Fibroblast of the aortic adventitia (primary cell): ENCODE measurements around the gene NQO1. TPM values are rescaled to one million over a fixed set of nuclear protein-coding genes. Genes with fewer than 3 reads are reported as not detected.

Source experiments
- DNase-seq: peaks from one replicate; pipeline ENCODE4 v3.0.0-alpha.2; 2010; ENCODE audit warnings: low read depth
- H3K4me3 ChIP-seq: 2 replicates; pipeline ENCODE4 v1.5.1; 2011; ENCODE audit warnings: low read depth, mild to moderate bottlenecking, control low read depth, low read length, moderate library complexity
- total RNA-seq: library from RNA; depleted of rRNA; stranded (reverse); fragments of >200 nt; gene quantifications from 2 replicates; pipeline ENCODE4 v1.2.3, GENCODE V29; 2012; ENCODE audit warnings: low replicate concordance
- TF ChIP-seq, protein P1 (sequence below): IDR thresholded peaks from 2 replicates; pipeline ENCODE4 v1.5.1; 2011; ENCODE audit warnings: mild to moderate bottlenecking, low read length, control low read depth, inconsistent platforms; ENCODE audit not compliant: insufficient read depth

NQO1 gene
- total RNA-seq, 1 donor = 302 TPM

GRCh38 chr16:69754469-69755310 is 28.3 kb upstream of the NQO1 start, which contains the start of gene NOB1:
Gene NOB1 (minus strand): TSS chr16:69754926. CDS start chr16:69754910, 16 bp downstream.
- DNase-seq = peak; percentile 97
- TF ChIP-seq, protein P1, sequence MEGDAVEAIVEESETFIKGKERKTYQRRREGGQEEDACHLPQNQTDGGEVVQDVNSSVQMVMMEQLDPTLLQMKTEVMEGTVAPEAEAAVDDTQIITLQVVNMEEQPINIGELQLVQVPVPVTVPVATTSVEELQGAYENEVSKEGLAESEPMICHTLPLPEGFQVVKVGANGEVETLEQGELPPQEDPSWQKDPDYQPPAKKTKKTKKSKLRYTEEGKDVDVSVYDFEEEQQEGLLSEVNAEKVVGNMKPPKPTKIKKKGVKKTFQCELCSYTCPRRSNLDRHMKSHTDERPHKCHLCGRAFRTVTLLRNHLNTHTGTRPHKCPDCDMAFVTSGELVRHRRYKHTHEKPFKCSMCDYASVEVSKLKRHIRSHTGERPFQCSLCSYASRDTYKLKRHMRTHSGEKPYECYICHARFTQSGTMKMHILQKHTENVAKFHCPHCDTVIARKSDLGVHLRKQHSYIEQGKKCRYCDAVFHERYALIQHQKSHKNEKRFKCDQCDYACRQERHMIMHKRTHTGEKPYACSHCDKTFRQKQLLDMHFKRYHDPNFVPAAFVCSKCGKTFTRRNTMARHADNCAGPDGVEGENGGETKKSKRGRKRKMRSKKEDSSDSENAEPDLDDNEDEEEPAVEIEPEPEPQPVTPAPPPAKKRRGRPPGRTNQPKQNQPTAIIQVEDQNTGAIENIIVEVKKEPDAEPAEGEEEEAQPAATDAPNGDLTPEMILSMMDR = peak; percentile 98
- peak within 1 kb of the TSS; percentile 98 for H3K4me3 ChIP-seq

GRCh38 chr16:69754143-69754468 is 27.7 kb upstream of the NQO1 start:
- TF ChIP-seq, protein P1 = no peak
- H3K4me3 ChIP-seq = peak overlapping the region; percentile 98
- DNase-seq = no peak

GRCh38 chr16:69748694-69749345 is 22.5 kb upstream of the NQO1 start:
- no peak for DNase-seq
- TF ChIP-seq, protein P1 = no peak
- H3K4me3 ChIP-seq = no peak overlapping the region

DNA sequence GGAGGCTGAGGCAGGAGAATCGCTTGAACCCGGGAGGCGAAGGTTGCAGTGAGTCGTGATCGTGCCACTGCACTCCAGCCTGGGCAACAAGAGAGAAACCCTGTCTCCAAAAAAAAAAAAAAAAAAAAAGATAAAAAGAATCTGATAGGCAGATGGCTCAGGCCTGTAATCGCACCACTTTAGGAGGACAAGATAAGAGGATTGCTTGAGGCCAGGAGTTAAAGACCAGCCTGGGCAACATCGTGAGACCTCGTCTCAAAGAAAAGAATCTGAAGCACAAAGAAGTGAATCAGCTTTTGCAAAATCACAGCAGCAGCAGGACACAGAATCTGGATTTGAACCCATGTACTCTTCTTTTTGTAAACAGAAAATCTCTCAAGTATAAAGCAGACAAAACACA is 20.8 kb upstream of the NQO1 start:
- TF ChIP-seq, protein P1 = no peak
- DNase-seq = no peak
- H3K4me3 ChIP-seq = no peak overlapping the region

DNA sequence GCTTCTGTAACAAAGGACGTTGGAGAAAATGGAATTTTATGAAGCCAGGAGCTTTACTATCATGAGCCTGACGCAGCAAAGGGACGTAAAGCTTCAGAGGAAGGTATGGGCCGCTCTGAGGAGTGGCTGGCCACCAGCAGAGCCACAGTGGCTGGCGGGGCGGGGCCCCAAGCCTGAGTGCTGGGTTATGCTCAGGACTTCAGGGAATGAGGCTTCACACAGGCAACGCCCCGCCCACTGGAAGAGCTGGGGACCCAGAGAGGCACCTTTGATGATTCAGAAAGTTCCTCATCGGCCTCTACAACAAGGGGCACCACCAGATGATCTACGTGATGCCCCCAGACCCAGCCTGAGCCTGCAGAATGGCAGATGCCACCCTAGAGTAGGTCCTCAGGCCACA is 19.6 kb upstream of the NQO1 start:
- TF ChIP-seq, protein P1 = no peak

DNA sequence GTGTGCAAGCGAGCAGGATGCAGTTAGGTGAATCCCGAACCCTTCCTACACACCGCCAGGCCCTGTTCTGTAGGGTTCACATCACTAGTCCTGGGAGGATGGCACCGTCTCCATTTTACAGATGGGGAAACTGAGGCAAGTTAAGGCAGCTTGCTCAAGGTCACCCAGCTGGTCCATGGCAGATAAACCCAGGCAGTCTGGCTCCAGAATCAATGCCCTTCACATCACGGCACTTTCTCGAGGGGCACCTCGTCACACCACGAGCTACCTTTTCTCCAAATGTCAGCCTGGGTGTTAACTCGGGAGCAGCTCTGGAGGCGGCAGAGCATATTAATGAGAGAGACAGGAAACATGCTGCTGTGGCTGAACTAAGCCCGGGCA is 18.9 kb upstream of the NQO1 start:
- no peak for DNase-seq
- TF ChIP-seq, protein P1 = no peak
- no peak overlapping the region for H3K4me3 ChIP-seq

More for the DNA sequence above, 19.6 kb upstream of the NQO1 start:
- DNase-seq = no peak
- no peak overlapping the region for H3K4me3 ChIP-seq
